Endothelial cell of umbilical vein (primary cell): ENCODE data around the gene CCSER1. TPM values are rescaled to one million over a fixed set of nuclear protein-coding genes. Genes with fewer than 3 reads are reported as not detected.

ENCODE experiments used
- BruUV-seq: library from RNA; stranded (reverse); fragments of 400-500 nt; replicated peaks from 2 replicates; lab custom pipeline; 2021; lab: Mats Ljungman, UMichigan
- CTCF ChIA-PET: fragments of 300-600, 350-600 bp; sonication (Branson Sonifier 250); formaldehyde crosslinking; loops from one replicate; lab custom pipeline; 2021; ENCODE audit warnings: antibody characterized with exemption, inconsistent platforms; lab: Charles Lee
- POLR2A ChIA-PET: fragments of 300-600, 350-600 bp; sonication (Branson Sonifier 250); formaldehyde crosslinking; loops from one replicate; lab custom pipeline; 2021; ENCODE audit warnings: antibody characterized with exemption, inconsistent platforms; lab: Charles Lee
- DNase-seq: peaks from one replicate; pipeline ENCODE4 v3.0.0-alpha.2; 2011; ENCODE audit warnings: low read depth, low spot score
- FAIRE-seq: peaks from 2 replicates; lab custom pipeline; 2011; peaks lifted over from hg19 to GRCh38; lab: Jason Lieb, UNC
- H2AFZ ChIP-seq: 2 replicates; pipeline ENCODE4 v1.6.0; 2012; ENCODE audit warnings: low read depth, low read length, control low read depth, inconsistent platforms
- H3K27ac ChIP-seq: 2 replicates; pipeline ENCODE4 v1.5.1; 2011; ENCODE audit warnings: low read depth, mild to moderate bottlenecking, control low read depth, low read length, moderate library complexity; ENCODE audit not compliant: insufficient read depth
- H3K27me3 ChIP-seq, 2 experiments: 2 replicates each; pipeline versions ENCODE4 v1.6.0 to v1.6.1; 2011; ENCODE audit warnings: low read length in 2 of 2, mixed read lengths in 1 of 2; ENCODE audit not compliant: control insufficient read depth in 2 of 2, insufficient read depth in 2 of 2
- H3K36me3 ChIP-seq, 2 experiments: 2 replicates in 1 of 2; 3 replicates in 1 of 2; pipeline ENCODE4 v1.5.1; 2011; ENCODE audit warnings: low read length in 2 of 2, mild to moderate bottlenecking in 1 of 2, moderate library complexity in 1 of 2; ENCODE audit not compliant: control insufficient read depth in 2 of 2, insufficient read depth in 2 of 2; ENCODE audit errors: extremely low read depth in 1 of 2
- H3K4me1 ChIP-seq: 3 replicates; pipeline ENCODE4 v1.5.1; 2011; ENCODE audit warnings: mild to moderate bottlenecking, low read length; ENCODE audit not compliant: control insufficient read depth, insufficient read depth; ENCODE audit errors: extremely low read depth
- H3K4me2 ChIP-seq: 2 replicates; pipeline ENCODE4 v1.6.1; 2011; ENCODE audit warnings: low read length, control low read depth, mixed read lengths; ENCODE audit not compliant: insufficient read depth
- H3K4me3 ChIP-seq, 3 experiments: fragments of 200-600 bp in 1 of 3; sonication (generic), shearing (Covaris generic) in 1 of 3; replicated peaks in 1 of 3; 2 replicates each; pipeline ENCODE4 v1.5.1; 2011 to 2016; ENCODE audit warnings: control low read depth in 3 of 3, low read length in 3 of 3, mild to moderate bottlenecking in 2 of 3, inconsistent platforms in 1 of 3, low read depth in 1 of 3, moderate library complexity in 1 of 3; ENCODE audit not compliant: insufficient read depth in 1 of 3
- H3K79me2 ChIP-seq: 2 replicates; pipeline ENCODE4 v1.6.0; 2012; ENCODE audit warnings: low read length, inconsistent platforms; ENCODE audit not compliant: control insufficient read depth, insufficient read depth
- H3K9ac ChIP-seq: replicated peaks from 2 replicates; pipeline ENCODE3; 2011; ENCODE audit warnings: low read length, control low read depth; ENCODE audit not compliant: insufficient read depth; ENCODE audit errors: extremely low read depth
- H3K9me1 ChIP-seq: replicated peaks from 3 replicates; pipeline ENCODE4 v1.6.0; 2011; ENCODE audit warnings: mild to moderate bottlenecking, low read length; ENCODE audit not compliant: control insufficient read depth, insufficient read depth; ENCODE audit errors: extremely low read depth
- H3K9me3 ChIP-seq: replicated peaks from 2 replicates; pipeline ENCODE4 v1.5.1; 2012; ENCODE audit warnings: low read length, inconsistent platforms; ENCODE audit not compliant: control insufficient read depth, insufficient read depth
- H4K20me1 ChIP-seq: replicated peaks from 2 replicates; pipeline ENCODE3; 2011; ENCODE audit warnings: mild to moderate bottlenecking, low read length; ENCODE audit not compliant: control insufficient read depth, insufficient read depth; ENCODE audit errors: extremely low read depth
- GATA2 ChIP-seq: IDR thresholded peaks from 2 replicates; pipeline ENCODE4 v1.7.0; 2011; ENCODE audit warnings: low read depth, mild to moderate bottlenecking, moderate library complexity, mixed read lengths, low read length; ENCODE audit not compliant: insufficient read length, insufficient read depth
- JUN ChIP-seq: IDR thresholded peaks from 2 replicates; pipeline ENCODE4 v1.6.1; 2011; ENCODE audit warnings: borderline replicate concordance, low read depth; ENCODE audit not compliant: insufficient read length, insufficient read depth
- MYC ChIP-seq: IDR thresholded peaks from one replicate; pipeline ENCODE4 v1.6.1; 2011; ENCODE audit warnings: mild to moderate bottlenecking, low read depth, low read length
- POLR2AphosphoS5 ChIP-seq: IDR thresholded peaks from 2 replicates; pipeline ENCODE4 v1.6.1; 2012; ENCODE audit warnings: low read depth, mild to moderate bottlenecking, control low read depth, low read length, moderate library complexity; ENCODE audit not compliant: insufficient read depth
- dilution Hi-C: fragments of 300-500 bp; cut with MboI; formaldehyde crosslinking; loops from one replicate; pipeline ENCODE4 v1.15.0; 2019; ENCODE audit warnings: low sequenced_read_pairs; ENCODE audit not compliant: extremely low pct_ligation_motif_present
- intact Hi-C: fragments of 100-400 bp; cut with micrococcal nuclease; formaldehyde crosslinking; loops from one replicate; pipeline ENCODE4 v1.10.0; 2022
- polyA plus RNA-seq, 4 experiments: library from polyadenylated mRNA; depleted of rRNA in 3 of 4; stranded (reverse) in 3 of 4; unstranded in 1 of 4; fragments of >200 nt; gene quantifications; 2 replicates each; pipeline versions ENCODE4 v1.2.1 to v1.2.3, GENCODE V29; 2011 to 2012; ENCODE audit warnings: missing spikeins in 1 of 4
- total RNA-seq: library from RNA; stranded (reverse); gene quantifications from 2 replicates; pipeline ENCODE4 v1.2.3, GENCODE V29; 2021
- TF ChIP-seq, protein P1 (sequence below): IDR thresholded peaks from 2 replicates; pipeline ENCODE4 v1.6.1; 2011; ENCODE audit not compliant: insufficient read depth, insufficient read length

CCSER1 gene
- total and polyA plus RNA-seq, 2 donors (not counting 3 experiments of a cell fraction or from before 2014, with no cell fraction given), result 0.11 to 1.8 TPM

DNA sequence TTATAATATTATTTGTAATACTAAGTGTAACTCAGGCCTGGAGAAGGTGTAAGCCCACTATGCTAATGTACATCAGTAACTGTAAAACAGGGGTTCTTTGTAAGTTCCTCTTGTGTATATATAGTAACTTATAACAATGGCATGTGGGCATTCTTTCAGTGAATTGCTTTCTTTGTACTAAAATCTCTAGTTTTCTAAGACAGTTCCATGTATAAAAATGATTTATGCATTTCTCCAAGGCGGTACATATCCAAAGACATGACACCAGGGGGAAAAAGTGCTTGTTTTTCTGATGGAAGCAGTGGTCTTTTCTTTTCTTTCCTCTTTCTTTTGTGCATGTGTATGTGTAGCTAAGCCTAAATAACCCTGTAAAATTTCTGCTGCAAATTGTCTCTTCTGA is 1474.2 kb downstream of the CCSER1 start:
- no peak overlapping the region for H3K4me2 ChIP-seq
- intact Hi-C loops, result no loop called here
- no peaks in the 10 kb centered on the region for H3K79me2 ChIP-seq
- H3K36me3 ChIP-seq, result no peaks in the 10 kb centered on the region
- no peaks in the 10 kb centered on the region for H3K4me1 ChIP-seq
- dilution Hi-C loops, result no loop called here
- no peaks in the 10 kb centered on the region for H4K20me1 ChIP-seq
- ChIA-PET CTCF (no interaction called here), POLR2A (no interaction called here)
- FAIRE-seq, result no peak
- H3K9ac ChIP-seq, result no peak overlapping the region
- no peak overlapping the region for H2AFZ ChIP-seq
- H3K27ac ChIP-seq, result no peak overlapping the region
- DNase-seq, result no peak
- BruUV-seq, result no TSS peak
- H3K9me3 ChIP-seq, result no peaks in the 10 kb centered on the region
- H3K27me3 ChIP-seq, result no peaks in the 10 kb centered on the region
- H3K4me3 ChIP-seq, result no peak overlapping the region
- H3K9me1 ChIP-seq, result no peaks in the 10 kb centered on the region
- no peak for TF ChIP-seq MYC

DNA sequence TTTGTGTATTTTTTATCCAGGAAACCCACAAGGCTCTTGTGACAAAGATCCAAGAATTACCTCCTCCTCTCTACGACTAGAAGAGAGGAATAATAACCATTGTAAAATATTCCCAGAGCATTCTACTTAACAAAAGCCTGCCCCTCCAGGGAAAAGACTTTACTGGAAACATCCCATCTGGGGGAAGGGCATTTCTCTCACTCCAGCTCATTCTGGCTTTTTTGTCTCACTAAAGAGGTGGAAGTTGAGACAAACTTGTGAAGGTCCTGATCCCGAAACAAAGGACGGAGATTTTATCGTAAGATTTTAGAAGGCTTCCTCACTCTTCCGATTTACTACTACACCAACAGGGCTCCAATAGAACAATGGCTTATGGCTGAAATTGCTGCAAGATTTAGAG is 1484.6 kb downstream of the CCSER1 start:
- H3K9me1 ChIP-seq, result no peaks in the 10 kb centered on the region
- H3K79me2 ChIP-seq, result no peaks in the 10 kb centered on the region
- DNase-seq (no peak), FAIRE-seq (no peak)
- intact Hi-C loops, result no loop called here
- dilution Hi-C loops, result no loop called here
- no peak overlapping the region for H3K9ac ChIP-seq
- H3K27ac ChIP-seq, result no peak overlapping the region
- TF ChIP-seq JUN (no peak), MYC (no peak), POLR2AphosphoS5 (no peak), GATA2 (no peak)
- TF ChIP-seq, protein P1, sequence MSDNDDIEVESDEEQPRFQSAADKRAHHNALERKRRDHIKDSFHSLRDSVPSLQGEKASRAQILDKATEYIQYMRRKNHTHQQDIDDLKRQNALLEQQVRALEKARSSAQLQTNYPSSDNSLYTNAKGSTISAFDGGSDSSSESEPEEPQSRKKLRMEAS, result no peak
- H3K4me1 ChIP-seq, result no peaks in the 10 kb centered on the region
- no peak overlapping the region for H2AFZ ChIP-seq
- no peak overlapping the region for H3K4me3 ChIP-seq
- no peaks in the 10 kb centered on the region for H3K27me3 ChIP-seq
- no peaks in the 10 kb centered on the region for H4K20me1 ChIP-seq
- ChIA-PET POLR2A (no interaction called here), CTCF (no interaction called here)
- no peaks in the 10 kb centered on the region for H3K36me3 ChIP-seq
- H3K9me3 ChIP-seq, result no peaks in the 10 kb centered on the region
- BruUV-seq, result no TSS peak
- H3K4me2 ChIP-seq, result no peak overlapping the region
